ENCODE results near the gene RPL13. TPM values are rescaled to one million over a fixed set of nuclear protein-coding genes. Genes with fewer than 3 reads are reported as not detected.

The RPL13 gene
- polyA plus RNA-seq, 1 donor from 2014 or later = 2,685 TPM

- H3K9me2 ChIP-seq (ENCODE audit: insufficient read depth, low read length) = no peaks in the 10 kb centered on the region
- no peak overlapping the region for H3K9ac ChIP-seq (ENCODE audit: low read length)
- no peak overlapping the region for H3K4me2 ChIP-seq (ENCODE audit: low read length)
- no peak overlapping the region for H2AFZ ChIP-seq (ENCODE audit: low read depth, low read length)
- no peaks in the 10 kb centered on the region for H3K27me3 ChIP-seq (ENCODE audit: insufficient read depth, low read depth, low read length)
- H3K9me3 ChIP-seq (ENCODE audit: low read length) = no peaks in the 10 kb centered on the region
- no peaks in the 10 kb centered on the region for H3K79me2 ChIP-seq (replicated peaks; ENCODE audit: insufficient read depth, low read length)
- H3K27ac ChIP-seq (ENCODE audit: low read length) = no peak overlapping the region
- TF ChIP-seq SMC3 (conservative IDR thresholded peaks at IDR 0.05; ENCODE audit: poor library complexity) = no peak
- no peak for TF ChIP-seq CTCF (IDR thresholded peaks at IDR 0.05; ENCODE audit: poor library complexity, severe bottlenecking)
- TF ChIP-seq REST (IDR thresholded peaks at IDR 0.05; ENCODE audit: borderline replicate concordance) = no peak
- no peak for TF ChIP-seq EZH2 (IDR thresholded peaks at IDR 0.05; ENCODE audit: borderline replicate concordance, insufficient read depth, low read length, poor library complexity, severe bottlenecking)
- no peak for TF ChIP-seq POLR2AphosphoS5 (IDR thresholded peaks at IDR 0.05)
- no peak for TF ChIP-seq MXI1 (conservative IDR thresholded peaks at IDR 0.05; ENCODE audit: poor library complexity, severe bottlenecking)
- no peak for TF ChIP-seq EP300 (conservative IDR thresholded peaks at IDR 0.05; ENCODE audit: poor library complexity, severe bottlenecking)
- TF ChIP-seq TAF1 (IDR thresholded peaks at IDR 0.05; ENCODE audit: low read depth) = no peak
- TF ChIP-seq RAD21 (conservative IDR thresholded peaks at IDR 0.05) = no peak
- H3F3A ChIP-seq (ENCODE audit: insufficient read depth, low read length, poor library complexity, severe bottlenecking) = no peaks in the 10 kb centered on the region
- no peaks in the 10 kb centered on the region for H4K20me1 ChIP-seq (ENCODE audit: insufficient read depth)
- no peaks in the 10 kb centered on the region for H3K36me3 ChIP-seq (ENCODE audit: insufficient read depth, low read length)
- no peak overlapping the region for H3K4me3 ChIP-seq (ENCODE audit: low read length)
Measured at GRCh38 chr16:89549007-89549700, 11.3 kb upstream of the RPL13 start.

- H3K27me3 ChIP-seq (ENCODE audit: insufficient read depth, low read depth, low read length) = no peaks in the 10 kb centered on the region
- no peaks in the 10 kb centered on the region for H4K20me1 ChIP-seq (ENCODE audit: insufficient read depth)
- H3K4me2 ChIP-seq (ENCODE audit: low read length) = no peak overlapping the region
- no peaks in the 10 kb centered on the region for H3K79me2 ChIP-seq (replicated peaks; ENCODE audit: insufficient read depth, low read length)
- no peak for TF ChIP-seq EP300 (conservative IDR thresholded peaks at IDR 0.05; ENCODE audit: poor library complexity, severe bottlenecking)
- no peak for TF ChIP-seq RAD21 (conservative IDR thresholded peaks at IDR 0.05)
- TF ChIP-seq POLR2AphosphoS5 (IDR thresholded peaks at IDR 0.05) = no peak
- TF ChIP-seq EZH2 (IDR thresholded peaks at IDR 0.05; ENCODE audit: borderline replicate concordance, insufficient read depth, low read length, poor library complexity, severe bottlenecking) = no peak
- TF ChIP-seq REST (IDR thresholded peaks at IDR 0.05; ENCODE audit: borderline replicate concordance) = no peak
- no peak for TF ChIP-seq MXI1 (conservative IDR thresholded peaks at IDR 0.05; ENCODE audit: poor library complexity, severe bottlenecking)
- no peak for TF ChIP-seq CTCF (IDR thresholded peaks at IDR 0.05; ENCODE audit: poor library complexity, severe bottlenecking)
- no peak for TF ChIP-seq TAF1 (IDR thresholded peaks at IDR 0.05; ENCODE audit: low read depth)
- no peak for TF ChIP-seq SMC3 (conservative IDR thresholded peaks at IDR 0.05; ENCODE audit: poor library complexity)
- no peaks in the 10 kb centered on the region for H3K9me3 ChIP-seq (ENCODE audit: low read length)
- H3K9ac ChIP-seq (ENCODE audit: low read length) = no peak overlapping the region
- H3K9me2 ChIP-seq (ENCODE audit: insufficient read depth, low read length) = no peaks in the 10 kb centered on the region
- H3K4me3 ChIP-seq (ENCODE audit: low read length) = no peak overlapping the region
- H3K27ac ChIP-seq (ENCODE audit: low read length) = no peak overlapping the region
- H2AFZ ChIP-seq (ENCODE audit: low read depth, low read length) = no peak overlapping the region
- no peaks in the 10 kb centered on the region for H3K36me3 ChIP-seq (ENCODE audit: insufficient read depth, low read length)
- no peaks in the 10 kb centered on the region for H3F3A ChIP-seq (ENCODE audit: insufficient read depth, low read length, poor library complexity, severe bottlenecking)
Measured at GRCh38 chr16:89550421-89551007, 10.0 kb upstream of the RPL13 start.

All from neural cell (in vitro differentiated cells).